K562 (cell line): ENCODE data around the gene KCNJ12. TPM values are rescaled to one million over a fixed set of nuclear protein-coding genes. Genes with fewer than 3 reads are reported as not detected.
A peak's percentile ranks its signal among the peaks of the same experiment; 100 is the strongest.
"Not testable (repeated sequence)": the region's sequence is repeated elsewhere in the genome, so short reads cannot be mapped to it uniquely, and the experiment has no call there.

ENCODE experiments used
- ATAC-seq: fragments of 200-7000 bp; cut with Tn5 transposase; 3 replicates; pipeline ENCODE4 v1.9.1; 2020; ENCODE audit warnings: moderate library complexity
- BruUV-seq: library from RNA; stranded (reverse); fragments of 400-500 nt; replicated peaks from 2 replicates; lab custom pipeline; 2021; lab: Mats Ljungman, UMichigan
- CTCF ChIA-PET: fragments of 300-600 bp; formaldehyde crosslinking; extraction: SDS; loops from one replicate; lab custom pipeline; 2021; ENCODE audit warnings: low intra/inter-chr PET ratio; lab: Yijun Ruan, JAX
- POLR2A ChIA-PET: fragments of 300-600, 350-650 bp; sonication (Branson Sonifier 250); formaldehyde crosslinking; extraction: SDS; loops from one replicate; lab custom pipeline; 2021; ENCODE audit warnings: antibody characterized with exemption, inconsistent platforms; lab: Yijun Ruan, JAX
- DNase-seq, 4 experiments: peaks; one replicate each; pipeline versions ENCODE4 v3.0.0 to v3.0.0-alpha.2; 2011 to 2018; ENCODE audit warnings: low spot score in 3 of 4, mixed read lengths in 3 of 4; ENCODE audit errors: extremely low read depth in 1 of 4
- FAIRE-seq: peaks from 2 replicates; lab custom pipeline; 2011; peaks lifted over from hg19 to GRCh38; lab: Jason Lieb, UNC
- H2AFZ ChIP-seq: 2 replicates; pipeline ENCODE4 v1.6.0; 2011; ENCODE audit warnings: low read depth, low read length, control low read depth, inconsistent platforms
- H3K27ac ChIP-seq: fragments of 200-600 bp; 3 replicates; pipeline ENCODE4 v1.8.0; 2011; ENCODE audit warnings: low read depth, mild to moderate bottlenecking, control low read depth, inconsistent platforms, low read length, moderate library complexity, mixed read lengths; ENCODE audit errors: extremely low read depth
- H3K27me3 ChIP-seq, 2 experiments: fragments of 300-600 bp in 1 of 2; 2 replicates in 1 of 2; 3 replicates in 1 of 2; pipeline versions ENCODE4 v1.6.0 to v1.8.0; 2011; ENCODE audit warnings: inconsistent platforms in 2 of 2, low read length in 2 of 2, mild to moderate bottlenecking in 1 of 2, mixed read lengths in 1 of 2, moderate library complexity in 1 of 2; ENCODE audit not compliant: control insufficient read depth in 2 of 2, insufficient read depth in 2 of 2
- H3K36me3 ChIP-seq: fragments of 300-600 bp; 3 replicates; pipeline ENCODE4 v1.8.0; 2011; ENCODE audit warnings: mild to moderate bottlenecking, low read length, inconsistent platforms; ENCODE audit not compliant: control insufficient read depth, insufficient read depth
- H3K4me1 ChIP-seq, 2 experiments: fragments of 200-600 bp in 1 of 2; replicated peaks in 1 of 2; 2 replicates in 1 of 2; 3 replicates in 1 of 2; pipeline versions ENCODE4 v1.5.1 to v1.8.0; 2011; ENCODE audit warnings: inconsistent platforms in 2 of 2, low read length in 2 of 2, mild to moderate bottlenecking in 1 of 2, mixed read lengths in 1 of 2, moderate library complexity in 1 of 2; ENCODE audit not compliant: control insufficient read depth in 2 of 2, insufficient read depth in 2 of 2
- H3K4me2 ChIP-seq: 2 replicates; pipeline ENCODE4 v1.6.1; 2011; ENCODE audit warnings: low read length, control low read depth, inconsistent platforms, mixed read lengths; ENCODE audit not compliant: insufficient read depth
- H3K4me3 ChIP-seq: fragments of 200-600 bp; sonication (generic), shearing (Covaris generic); 2 replicates; pipeline ENCODE4 v1.5.1; 2016; ENCODE audit warnings: control low read depth, inconsistent platforms
- H3K79me2 ChIP-seq: fragments of 200-600 bp; 3 replicates; pipeline ENCODE4 v1.8.0; 2011; ENCODE audit warnings: low read length, inconsistent platforms; ENCODE audit not compliant: control insufficient read depth, insufficient read depth
- H3K9ac ChIP-seq, 2 experiments: 2 replicates each; pipeline versions ENCODE4 v1.6.0 to v1.6.1; 2011; ENCODE audit warnings: low read depth in 2 of 2, low read length in 2 of 2, control low read depth in 1 of 2, inconsistent platforms in 1 of 2, mild to moderate bottlenecking in 1 of 2, mixed read lengths in 1 of 2; ENCODE audit not compliant: insufficient read depth in 1 of 2
- H3K9me1 ChIP-seq: one replicate; pipeline ENCODE4 v1.6.0; 2011; ENCODE audit warnings: inconsistent platforms, mild to moderate bottlenecking, low read length, moderate library complexity; ENCODE audit not compliant: control insufficient read depth, insufficient read depth
- H3K9me3 ChIP-seq: replicated peaks from 2 replicates; pipeline ENCODE4 v1.5.1; 2011; ENCODE audit warnings: low read depth, low read length, inconsistent platforms; ENCODE audit not compliant: control insufficient read depth, insufficient read depth
- H4K20me1 ChIP-seq: replicated peaks from 2 replicates; pipeline ENCODE4 v1.6.1; 2011; ENCODE audit warnings: low read length, inconsistent platforms, mixed read lengths; ENCODE audit not compliant: control insufficient read depth, insufficient read depth
- RBM25 ChIP-seq: fragments of 200-400 bp; formaldehyde crosslinking; IDR thresholded peaks from 2 replicates; pipeline ENCODE4 v1.6.1; 2018; ENCODE audit warnings: low read length, low read depth, moderate library complexity; ENCODE audit not compliant: severe bottlenecking
- ZFP36 ChIP-seq: fragments of 150-350 bp; IDR thresholded peaks from 2 replicates; pipeline ENCODE4 v1.6.1; 2018; ENCODE audit warnings: low read length, low read depth; ENCODE audit not compliant: partially characterized antibody
- WGBS: fragments of 100-300 bp; shearing (Covaris generic); methylation state at CpG from one replicate; pipeline ENCODE4 v1.1.6; 2016; ENCODE audit warnings: low coverage, mixed read lengths; ENCODE audit not compliant: insufficient coverage; ENCODE audit errors: missing lambda C conversion rate; 5-methylcytosine and 5-hydroxymethylcytosine counted together
- in situ Hi-C: fragments of 300-500 bp; cut with MboI; formaldehyde crosslinking; loops from 4 replicates; pipeline ENCODE4 v1.15.0; 2018; ENCODE audit warnings: inconsistent platforms, mixed read lengths
- intact Hi-C: fragments of 100-400 bp; cut with micrococcal nuclease; formaldehyde crosslinking; loops from 2 replicates; pipeline ENCODE4 v1.14.2; 2022
- polyA plus RNA-seq, 8 experiments: library from polyadenylated mRNA; depleted of rRNA in 4 of 8; stranded (reverse) in 5 of 8; unstranded in 3 of 8; fragments of >200 nt; fragmentation: Nextera tagmentation in 2 of 8; fragmentation: Illumina TruSeq in 1 of 8; extraction: Ambion mirVana in 2 of 8; extraction: Trizol in 1 of 8; gene quantifications; 2 replicates each; pipeline versions ENCODE4 v1.2.1 to v1.2.3, GENCODE V29; 2011 to 2014; ENCODE audit warnings: inconsistent platforms in 1 of 8, missing spikeins in 1 of 8
- total RNA-seq, 7 experiments: library from RNA; depleted of rRNA in 6 of 7; stranded (reverse); fragments of >200 nt in 6 of 7; fragmentation: Illumina TruSeq in 2 of 7; extraction: Trizol in 2 of 7; gene quantifications; 2 replicates each; pipeline versions ENCODE4 v1.2.1 to v1.2.3, GENCODE V29; 2011 to 2021; ENCODE audit warnings: low replicate concordance in 1 of 7
- TF ChIP-seq, protein P1 (sequence below): fragments of 250-450 bp; sonication (Bioruptor Pico); IDR thresholded peaks from 2 replicates; pipeline ENCODE4 v1.8.0; 2021; ENCODE audit warnings: moderate library complexity, mild to moderate bottlenecking, inconsistent platforms

KCNJ12 gene
- total and polyA plus RNA-seq, 9 of the 15 experiments (the other 6 are each of a cell fraction or from before 2014, with no cell fraction given): 0.02 TPM; not detected in 8

DNA sequence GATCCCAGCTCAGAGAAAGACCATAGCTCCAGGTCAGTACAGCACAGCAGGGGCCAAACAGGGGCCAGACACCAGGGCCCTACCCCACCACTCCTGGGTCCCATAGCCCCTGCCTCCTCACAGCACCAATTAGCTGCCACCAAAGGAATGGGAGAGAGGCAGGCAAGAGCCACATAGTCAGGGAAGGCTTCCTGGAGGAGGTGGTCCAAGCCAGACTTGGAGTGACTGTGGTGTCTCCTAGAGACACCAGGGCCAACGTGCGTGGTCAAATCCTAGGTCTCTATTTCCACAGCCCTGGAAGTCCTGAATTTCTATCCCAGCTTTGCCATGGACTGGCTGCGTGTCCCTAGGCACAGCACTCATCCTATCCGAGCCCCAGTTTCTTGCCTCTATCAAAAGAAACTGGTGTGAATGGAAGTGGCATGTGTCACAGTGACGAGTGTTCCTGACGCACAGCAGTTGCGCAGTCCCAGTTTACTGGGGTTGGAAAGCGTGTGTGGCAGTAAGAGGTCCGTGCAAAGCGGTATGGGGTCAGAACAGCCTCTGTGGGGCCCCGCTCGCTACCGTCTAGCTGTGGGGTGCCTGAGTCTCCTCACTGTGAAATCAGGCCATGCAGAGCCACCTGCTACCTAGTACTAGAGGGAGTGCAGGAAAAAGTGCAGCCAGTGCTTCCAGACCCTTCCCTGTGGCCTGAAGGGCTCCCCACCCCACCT, 23.5 kb downstream of the KCNJ12 start:
- Histone ChIP-seq H3K9me1 (no peaks in the 10 kb centered on the region), H3K4me1 (peaks cover 0 to 6% of the 10 kb centered on the region in 2 experiments; a peak in 2 of 5 replicates), H3K4me3 (no peak overlapping the region), H3K79me2 (no peaks in the 10 kb centered on the region), H3K27me3 (peaks cover 0 to 28% of the 10 kb centered on the region in 2 experiments; a peak in 2 of 5 replicates), H4K20me1 (peaks cover 4% of the 10 kb centered on the region; the same call in 1 of the 2 replicates), H3K36me3 (no peaks in the 10 kb centered on the region), H3K9me3 (no peaks in the 10 kb centered on the region), H3K4me2 (no peak overlapping the region), H3K9ac (no peak overlapping the region), H2AFZ (no peak overlapping the region), H3K27ac (no peak overlapping the region)
- no TSS peak for BruUV-seq
- no peak for ATAC-seq
- TF ChIP-seq ZFP36 (peak; percentile 90), RBM25 (peak; percentile 33)
- TF ChIP-seq, protein P1, sequence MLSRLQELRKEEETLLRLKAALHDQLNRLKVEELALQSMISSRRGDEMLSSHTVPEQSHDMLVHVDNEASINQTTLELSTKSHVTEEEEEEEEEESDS (CRISPR knock-in tag): no peak
- ChIA-PET CTCF (no interaction called here), POLR2A (no interaction called here)
- in situ Hi-C loops: loop anchor here (25.0 kb wide), 1 partner anchor 688 kb away; no protein-coding TSS in a partner anchor
- no peak for FAIRE-seq
- intact Hi-C loops: no loop called here
- 1% methylated on average over 10 of the region's 13 CpGs for WGBS
- DNase-seq: no peak

DNA sequence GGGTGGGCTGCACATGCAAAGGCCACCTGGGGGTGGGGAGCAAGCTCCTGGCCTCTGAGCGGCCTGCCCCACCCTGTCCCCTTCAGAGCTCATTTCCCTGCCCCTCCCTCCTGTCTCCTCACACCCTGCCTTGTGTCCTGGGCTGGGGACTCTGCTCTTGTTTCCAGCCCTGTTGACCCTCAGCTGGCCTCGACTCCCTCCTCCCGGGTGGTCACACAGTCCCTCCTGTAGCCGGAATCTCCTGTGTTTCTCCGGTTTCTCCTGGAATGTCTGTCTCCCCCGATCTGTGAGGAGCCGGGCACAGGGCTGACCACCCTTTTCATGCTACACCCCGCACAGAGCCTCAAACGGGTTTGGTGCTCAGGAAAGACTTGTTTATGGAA, 24.0 kb downstream of the KCNJ12 start:
- H3K27ac ChIP-seq, BruUV-seq, DNase-seq, H3K36me3 ChIP-seq, H3K9me3 ChIP-seq, H3K9ac ChIP-seq, H3K9me1 ChIP-seq, intact Hi-C loops, POLR2A ChIA-PET, FAIRE-seq, H2AFZ ChIP-seq, CTCF ChIA-PET, H3K4me2 ChIP-seq, ATAC-seq, H3K4me3 ChIP-seq, H3K79me2 ChIP-seq, H3K4me1 ChIP-seq, H4K20me1 ChIP-seq: not testable (repeated sequence)
- 2% methylated on average over 6 of the region's 9 CpGs for WGBS
- in situ Hi-C loops: loop anchor here (25.0 kb wide), 1 partner anchor 687 kb away; no protein-coding TSS in a partner anchor
- peaks cover 0 to 28% of the 10 kb centered on the region in 2 experiments; a peak in 2 of 5 replicates for H3K27me3 ChIP-seq
